Mammary epithelial cell (primary cell): ENCODE data around the gene ATP1A2.

ENCODE experiments used
- CTCF ChIP-seq, 2 donors: IDR thresholded peaks in 1 of 2; conservative IDR thresholded peaks in 1 of 2; 2 replicates each; pipeline ENCODE4 v1.5.1; 2011 to 2012; ENCODE audit warnings: inconsistent platforms in 2 of 2, low read length in 2 of 2, mild to moderate bottlenecking in 2 of 2, control low read depth in 1 of 2, low read depth in 1 of 2; ENCODE audit not compliant: insufficient read depth in 1 of 2; ENCODE audit errors: extremely low read depth in 1 of 2
- EZH2 ChIP-seq: IDR thresholded peaks from 2 replicates; pipeline ENCODE4 v1.6.1; 2012; ENCODE audit warnings: low read length, inconsistent platforms, borderline replicate concordance

- TF ChIP-seq CTCF (conservative IDR thresholded peaks at IDR 0.05 in 1 of 2, IDR thresholded peaks at IDR 0.05 in 1 of 2; ENCODE audit: extremely low read depth in 1 of 2, insufficient read depth in 1 of 2, low read depth in 1 of 2, low read length in 2 of 2) (no peak), EZH2 (no peak)
Observed at GRCh38 chr1:160177667-160178066, 62.1 kb downstream of the ATP1A2 start.
